GM19452 (cell line): Measurements from ENCODE around the gene TBXA2R.
"Not testable (repeated sequence)": the region's sequence is repeated elsewhere in the genome, so short reads cannot be mapped to it uniquely, and the experiment has no call there.

Source experiments
- ATAC-seq: cut with Tn5 transposase; IDR thresholded peaks from one replicate; pipeline ENCODE4 v1.9.1; 2021; ENCODE audit not compliant: unreplicated experiment

The TBXA2R gene

GRCh38 chr19:3641515-3642269, 35.0 kb upstream of the TBXA2R start:
- ATAC-seq: no peak

- no peak for ATAC-seq
These were observed 32.8 kb upstream of the TBXA2R start for GRCh38 chr19:3639479-3639878.

- ATAC-seq: no peak
These were observed 31.8 kb upstream of the TBXA2R start for GRCh38 chr19:3638208-3639193.

- ATAC-seq: no peak
These were observed 30.9 kb upstream of the TBXA2R start for GRCh38 chr19:3637621-3638020.

GRCh38 chr19:3636962-3637361, 30.3 kb upstream of the TBXA2R start:
- no peak for ATAC-seq

GRCh38 chr19:3636506-3636905, 29.8 kb upstream of the TBXA2R start:
- no peak for ATAC-seq

GRCh38 chr19:3634496-3635045, 27.9 kb upstream of the TBXA2R start:
- no peak for ATAC-seq

GRCh38 chr19:3633559-3633988, 26.9 kb upstream of the TBXA2R start:
- ATAC-seq: no peak

- ATAC-seq: no peak
These were observed 26.3 kb upstream of the TBXA2R start for GRCh38 chr19:3632739-3633558.

GRCh38 chr19:3632098-3632497, 25.4 kb upstream of the TBXA2R start:
- ATAC-seq: no peak

- no peak for ATAC-seq
These were observed 24.6 kb upstream of the TBXA2R start for GRCh38 chr19:3631053-3631861.

- not testable (repeated sequence) for ATAC-seq
These were observed 22.1 kb upstream of the TBXA2R start for GRCh38 chr19:3628766-3629165.

GRCh38 chr19:3627351-3627723, 20.7 kb upstream of the TBXA2R start:
- ATAC-seq: no peak

GRCh38 chr19:3626473-3627350, 20.0 kb upstream of the TBXA2R start, which contains the start of gene CACTIN:
TSS of gene CACTIN (minus strand) at chr19:3626790. CDS start at chr19:3626762, 28 bp downstream.
- ATAC-seq: peak; percentile 88

GRCh38 chr19:3625996-3626472, 19.4 kb upstream of the TBXA2R start:
- no peak for ATAC-seq

GRCh38 chr19:3623716-3624115, 17.0 kb upstream of the TBXA2R start:
- ATAC-seq: no peak

- ATAC-seq: no peak
These were observed 15.5 kb upstream of the TBXA2R start for GRCh38 chr19:3622224-3622623.

- ATAC-seq: no peak
These were observed 15.0 kb upstream of the TBXA2R start for GRCh38 chr19:3621689-3622088.
